ENCODE results near the gene MKRN2OS.

MKRN2OS gene

DNA sequence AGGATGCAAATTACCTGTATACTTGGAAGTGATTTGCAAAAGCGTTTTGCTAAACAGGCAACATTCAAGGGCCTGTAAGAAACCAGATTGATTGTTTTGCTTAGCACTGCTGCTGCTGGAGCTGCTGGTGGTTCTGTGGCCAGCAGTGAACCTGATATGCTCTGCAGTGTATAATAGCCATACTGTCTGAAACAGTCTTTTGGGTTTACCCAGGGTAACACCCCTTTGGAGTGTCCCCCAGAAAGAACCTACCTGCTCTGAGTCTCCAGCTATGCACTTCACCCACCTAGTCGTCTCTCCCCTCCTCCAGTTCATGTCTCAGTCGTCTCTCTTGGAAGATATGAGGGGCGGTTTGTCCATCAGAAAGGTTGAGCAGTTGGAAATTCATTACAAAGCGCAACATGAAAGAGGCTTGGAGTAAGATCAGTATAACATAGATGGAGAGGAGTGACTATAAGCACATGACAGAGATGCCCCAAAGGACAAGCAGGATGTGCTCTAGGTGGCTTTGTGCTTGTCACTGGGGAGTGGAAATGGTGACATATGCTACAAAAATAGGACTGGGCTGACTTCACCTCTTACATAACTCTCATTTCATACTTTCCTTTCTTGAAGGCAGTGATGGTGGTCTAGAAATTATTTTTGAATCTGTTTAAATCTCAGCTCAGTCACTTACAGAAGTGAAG is 15.3 kb upstream of the MKRN2OS start:
- Histone ChIP-seq H3K4me2 (ENCODE audit: insufficient read depth, low read length) (peak overlapping the region; percentile 76; the same call in 1 of the 2 replicates), H3K9me3 (ENCODE audit: insufficient read depth, low read length, severe bottlenecking) (peaks cover 1% of the 10 kb centered on the region), H4K20me1 (ENCODE audit: insufficient read depth, low read length) (peaks cover 44% of the 10 kb centered on the region; the same call in 1 of the 2 replicates), H3K4me3 (ENCODE audit: low read depth in 1 of 2, low read length in 2 of 2) (no peak overlapping the region), H3K36me3 (ENCODE audit: insufficient read depth, low read length) (no peaks in the 10 kb centered on the region; the same call in 1 of the 2 replicates), H3K9ac (ENCODE audit: low read depth, low read length) (no peak overlapping the region), H3K4me1 (ENCODE audit: insufficient read depth, low read length) (peaks cover 34% of the 10 kb centered on the region), H3K79me2 (ENCODE audit: insufficient read depth, low read length) (peaks cover 85% of the 10 kb centered on the region), H3K27ac (ENCODE audit: low read length) (no peak overlapping the region), H3K27me3 (ENCODE audit: insufficient read depth, low read length, poor library complexity) (no peaks in the 10 kb centered on the region), H2AFZ (ENCODE audit: low read depth, low read length) (no peak overlapping the region)
- TF ChIP-seq EZH2 (IDR thresholded peaks at IDR 0.05; ENCODE audit: borderline replicate concordance, low read depth, low read length, severe bottlenecking) (no peak), CTCF (IDR thresholded peaks at IDR 0.05; ENCODE audit: borderline replicate concordance, extremely low read depth, low read length, poor library complexity, severe bottlenecking) (no peak)
- ATAC-seq (ENCODE audit: insufficient read depth, low read depth): no peak
- DNase-seq: no peak

GRCh38 chr3:12559520-12559919 is 14.2 kb upstream of the MKRN2OS start:
- no peak for TF ChIP-seq CTCF (IDR thresholded peaks at IDR 0.05; ENCODE audit: borderline replicate concordance, extremely low read depth, low read length, poor library complexity, severe bottlenecking)
- no peak for TF ChIP-seq EZH2 (IDR thresholded peaks at IDR 0.05; ENCODE audit: borderline replicate concordance, low read depth, low read length, severe bottlenecking)
- DNase-seq (no peak), ATAC-seq (ENCODE audit: insufficient read depth, low read depth) (no peak)
- Histone ChIP-seq H3K79me2 (ENCODE audit: insufficient read depth, low read length) (peaks cover 74% of the 10 kb centered on the region), H2AFZ (ENCODE audit: low read depth, low read length) (no peak overlapping the region), H3K9ac (ENCODE audit: low read depth, low read length) (peak overlapping the region; percentile 17; the same call in 1 of the 2 replicates), H3K27ac (ENCODE audit: low read length) (no peak overlapping the region), H3K4me1 (ENCODE audit: insufficient read depth, low read length) (peaks cover 37% of the 10 kb centered on the region), H3K36me3 (ENCODE audit: insufficient read depth, low read length) (no peaks in the 10 kb centered on the region; the same call in 1 of the 2 replicates), H3K4me2 (ENCODE audit: insufficient read depth, low read length) (peak overlapping the region; percentile 76), H3K4me3 (ENCODE audit: low read depth in 1 of 2, low read length in 2 of 2) (no peak overlapping the region), H3K9me3 (ENCODE audit: insufficient read depth, low read length, severe bottlenecking) (no peaks in the 10 kb centered on the region), H4K20me1 (ENCODE audit: insufficient read depth, low read length) (peaks cover 44% of the 10 kb centered on the region; the same call in 1 of the 2 replicates), H3K27me3 (ENCODE audit: insufficient read depth, low read length, poor library complexity) (no peaks in the 10 kb centered on the region)

DNA sequence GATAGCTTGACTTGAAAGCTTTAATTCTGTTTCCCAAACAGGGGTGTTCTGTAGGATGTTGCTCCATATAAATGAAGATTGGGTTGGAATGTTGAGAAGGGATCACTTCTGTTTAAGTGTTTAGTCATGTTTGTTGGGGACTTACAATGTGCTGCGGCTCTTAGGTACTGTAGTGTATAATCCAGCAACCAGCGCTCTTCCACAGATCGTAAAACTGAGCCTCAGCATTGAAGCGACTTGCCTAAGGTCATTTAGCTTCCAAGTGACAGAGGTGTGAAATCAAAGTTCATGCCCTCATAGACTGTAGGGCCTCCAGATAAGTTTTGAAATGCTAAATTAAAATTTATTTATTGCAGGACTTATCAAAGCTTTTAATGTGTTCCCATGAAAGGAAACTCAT is 13.4 kb upstream of the MKRN2OS start:
- Histone ChIP-seq H3K4me2 (ENCODE audit: insufficient read depth, low read length) (peak overlapping the region; percentile 76), H3K36me3 (ENCODE audit: insufficient read depth, low read length) (no peaks in the 10 kb centered on the region; the same call in 1 of the 2 replicates), H3K4me1 (ENCODE audit: insufficient read depth, low read length) (peaks cover 41% of the 10 kb centered on the region), H3K27me3 (ENCODE audit: insufficient read depth, low read length, poor library complexity) (no peaks in the 10 kb centered on the region), H3K4me3 (ENCODE audit: low read depth in 1 of 2, low read length in 2 of 2) (peak overlapping the region; percentile 80 to 91; a peak in 3 of 4 replicates), H3K9ac (ENCODE audit: low read depth, low read length) (peak overlapping the region; percentile 91; the same call in 1 of the 2 replicates), H3K27ac (ENCODE audit: low read length) (peak overlapping the region; percentile 24; the same call in 1 of the 2 replicates), H3K9me3 (ENCODE audit: insufficient read depth, low read length, severe bottlenecking) (no peaks in the 10 kb centered on the region), H4K20me1 (ENCODE audit: insufficient read depth, low read length) (peaks cover 44% of the 10 kb centered on the region; the same call in 1 of the 2 replicates), H2AFZ (ENCODE audit: low read depth, low read length) (no peak overlapping the region), H3K79me2 (ENCODE audit: insufficient read depth, low read length) (peaks cover 66% of the 10 kb centered on the region)
- DNase-seq (no peak), ATAC-seq (ENCODE audit: insufficient read depth, low read depth) (no peak)
- TF ChIP-seq CTCF (IDR thresholded peaks at IDR 0.05; ENCODE audit: borderline replicate concordance, extremely low read depth, low read length, poor library complexity, severe bottlenecking) (no peak), EZH2 (IDR thresholded peaks at IDR 0.05; ENCODE audit: borderline replicate concordance, low read depth, low read length, severe bottlenecking) (no peak)
